Endodermal cell (in vitro differentiated cells): ENCODE data around the gene PSEN2. TPM values are rescaled to one million over a fixed set of nuclear protein-coding genes. Genes with fewer than 3 reads are reported as not detected.

ENCODE experiments used
- DNase-seq: peaks from one replicate; pipeline ENCODE4 v3.0.0-alpha.2; 2017
- H3K27ac ChIP-seq: 2 replicates; pipeline ENCODE4 v1.5.1; 2013; ENCODE audit warnings: mild to moderate bottlenecking, low read depth, low read length, moderate library complexity
- H3K27me3 ChIP-seq: 2 replicates; pipeline ENCODE4 v1.6.1; 2013; ENCODE audit warnings: mild to moderate bottlenecking, low read length, moderate library complexity; ENCODE audit not compliant: insufficient read depth, control insufficient read depth, poor library complexity, severe bottlenecking
- H3K36me3 ChIP-seq: 2 replicates; pipeline ENCODE4 v1.7.0; 2013; ENCODE audit warnings: mild to moderate bottlenecking, low read length, moderate library complexity; ENCODE audit not compliant: control insufficient read depth, insufficient read depth
- H3K4me1 ChIP-seq: one replicate; pipeline ENCODE4 v1.7.0; 2013; ENCODE audit warnings: low read length; ENCODE audit not compliant: control insufficient read depth, insufficient read depth
- H3K4me3 ChIP-seq: 2 replicates; pipeline ENCODE4 v1.5.1; 2013; ENCODE audit warnings: mild to moderate bottlenecking, low read length, moderate library complexity
- H3K9ac ChIP-seq: 2 replicates; pipeline ENCODE4 v1.6.1; 2013; ENCODE audit warnings: mild to moderate bottlenecking, low read length, moderate library complexity; ENCODE audit not compliant: poor library complexity, severe bottlenecking; ENCODE audit errors: extremely low read depth
- H3K9me3 ChIP-seq: 2 replicates; pipeline ENCODE4 v1.6.1; 2013; ENCODE audit warnings: mild to moderate bottlenecking, low read length, moderate library complexity; ENCODE audit not compliant: control insufficient read depth
- H3K27ac Mint-ChIP-seq: 2 replicates; pipeline ENCODE4 v1.8.0; 2020; ENCODE audit warnings: mixed read lengths
- H3K27me3 Mint-ChIP-seq: 2 replicates; pipeline ENCODE4 v1.8.0; 2021; ENCODE audit warnings: mild to moderate bottlenecking, mixed read lengths; ENCODE audit not compliant: insufficient read depth
- H3K36me3 Mint-ChIP-seq: 2 replicates; pipeline ENCODE4 v1.8.0; 2020; ENCODE audit warnings: low read depth, mixed read lengths
- H3K4me1 Mint-ChIP-seq: 2 replicates; pipeline ENCODE4 v1.8.0; 2020; ENCODE audit warnings: mixed read lengths
- H3K4me3 Mint-ChIP-seq: 2 replicates; pipeline ENCODE4 v1.8.0; 2020; ENCODE audit warnings: mild to moderate bottlenecking, moderate library complexity, mixed read lengths
- H3K9me3 Mint-ChIP-seq: 2 replicates; pipeline ENCODE4 v1.8.0; 2020; ENCODE audit warnings: mild to moderate bottlenecking, mixed read lengths
- CTCF ChIP-seq: fragments of 200-600 bp; sonication (generic); conservative IDR thresholded peaks from 2 replicates; pipeline ENCODE4 v1.5.0; 2021; ENCODE audit warnings: antibody characterized with exemption, mild to moderate bottlenecking
- WGBS, 2 experiments: methylation state at CpG; one replicate each; pipeline versions ENCODE4 v1.1.5 to v1.1.7; 2013; ENCODE audit warnings: missing lambda C conversion rate in 2 of 2, mixed read lengths in 1 of 2; ENCODE audit not compliant: insufficient coverage in 1 of 2, insufficient read length in 1 of 2; 5-methylcytosine and 5-hydroxymethylcytosine counted together
- total RNA-seq, 2 donors: library from RNA; stranded (reverse); fragmentation: NEBNext Ultra II Directional in 1 of 2; extraction: Animal tissue kit (Norgen Biotek cat#: 25700) in 1 of 2; gene quantifications; 2 replicates in 1 of 2; 3 replicates in 1 of 2; pipeline ENCODE4 v1.2.1, GENCODE V29; 2021

Gene PSEN2
- total RNA-seq, 2 donors from 2014 or later, result 21.5 to 25.2 TPM

- H3K27me3 Mint-ChIP-seq, result no peaks in the 10 kb centered on the region
- Histone ChIP-seq H3K4me3 (no peak overlapping the region), H3K9me3 (no peaks in the 10 kb centered on the region), H3K36me3 (no peaks in the 10 kb centered on the region), H3K27ac (no peak overlapping the region), H3K9ac (no peak overlapping the region), H3K27me3 (no peaks in the 10 kb centered on the region), H3K4me1 (no peaks in the 10 kb centered on the region)
- 56 to 59% methylated on average over 6 to 13 of the region's 13 CpGs for WGBS, 2 experiments
- peaks cover 3% of the 10 kb centered on the region for H3K36me3 Mint-ChIP-seq
- peak; percentile 88 for TF ChIP-seq CTCF
- H3K9me3 Mint-ChIP-seq, result no peaks in the 10 kb centered on the region
- H3K27ac Mint-ChIP-seq, result no peak overlapping the region
- no peaks in the 10 kb centered on the region for H3K4me1 Mint-ChIP-seq
- no peak overlapping the region for H3K4me3 Mint-ChIP-seq
- DNase-seq, result peak; percentile 92
These were observed 42.3 kb downstream of the PSEN2 start for GRCh38 chr1:226912587-226913176.

GRCh38 chr1:226915672-226915995 is 45.2 kb downstream of the PSEN2 start:
- H3K27ac Mint-ChIP-seq, result no peak overlapping the region
- Histone ChIP-seq H3K27ac (no peak overlapping the region), H3K4me3 (no peak overlapping the region), H3K9ac (no peak overlapping the region), H3K4me1 (no peaks in the 10 kb centered on the region), H3K27me3 (no peaks in the 10 kb centered on the region), H3K36me3 (no peaks in the 10 kb centered on the region), H3K9me3 (no peaks in the 10 kb centered on the region)
- 66 to 67% methylated on average over 3 of the region's 3 CpGs for WGBS, 2 experiments
- H3K27me3 Mint-ChIP-seq, result no peaks in the 10 kb centered on the region
- no peaks in the 10 kb centered on the region for H3K4me1 Mint-ChIP-seq
- H3K4me3 Mint-ChIP-seq, result no peak overlapping the region
- H3K9me3 Mint-ChIP-seq, result no peaks in the 10 kb centered on the region
- no peaks in the 10 kb centered on the region for H3K36me3 Mint-ChIP-seq
- no peak for TF ChIP-seq CTCF
- no peak for DNase-seq

- Histone ChIP-seq H3K4me3 (no peak overlapping the region), H3K27me3 (no peaks in the 10 kb centered on the region), H3K27ac (no peak overlapping the region), H3K36me3 (no peaks in the 10 kb centered on the region), H3K4me1 (no peaks in the 10 kb centered on the region), H3K9ac (no peak overlapping the region), H3K9me3 (no peaks in the 10 kb centered on the region)
- no peaks in the 10 kb centered on the region for H3K4me1 Mint-ChIP-seq
- no peak overlapping the region for H3K4me3 Mint-ChIP-seq
- TF ChIP-seq CTCF, result no peak
- DNase-seq, result no peak
- H3K9me3 Mint-ChIP-seq, result no peaks in the 10 kb centered on the region
- WGBS, 2 experiments, result 89% methylated on average over 1 of the region's 2 CpGs
- H3K27ac Mint-ChIP-seq, result no peak overlapping the region
- no peaks in the 10 kb centered on the region for H3K27me3 Mint-ChIP-seq
- no peaks in the 10 kb centered on the region for H3K36me3 Mint-ChIP-seq
These were observed 46.1 kb downstream of the PSEN2 start for GRCh38 chr1:226916497-226916896.
